GM12878 (cell line): ENCODE measurements around the gene AHCYL2.

ENCODE experiments used
- BRCA1 ChIP-seq: IDR thresholded peaks from 2 replicates; pipeline ENCODE4 v1.6.1; 2011; ENCODE audit warnings: low read depth, low read length, improper control_type of control experiment
- ZBTB40 ChIP-seq: fragments of 450-650 bp; IDR thresholded peaks from 2 replicates; pipeline ENCODE4 v1.6.1; 2016; ENCODE audit warnings: mild to moderate bottlenecking, moderate library complexity, borderline replicate concordance

- TF ChIP-seq BRCA1 (no peak), ZBTB40 (no peak)
Observed at GRCh38 chr7:129458171-129458570, 233.3 kb downstream of the AHCYL2 start.
